ENCODE data around the gene CNN2. TPM values are rescaled to one million over a fixed set of nuclear protein-coding genes. Genes with fewer than 3 reads are reported as not detected.

Gene CNN2
- total and polyA plus RNA-seq, 2 of the 8 experiments (the other 6 are each of a cell fraction or from before 2014, with no cell fraction given): 189 to 551 TPM

DNA sequence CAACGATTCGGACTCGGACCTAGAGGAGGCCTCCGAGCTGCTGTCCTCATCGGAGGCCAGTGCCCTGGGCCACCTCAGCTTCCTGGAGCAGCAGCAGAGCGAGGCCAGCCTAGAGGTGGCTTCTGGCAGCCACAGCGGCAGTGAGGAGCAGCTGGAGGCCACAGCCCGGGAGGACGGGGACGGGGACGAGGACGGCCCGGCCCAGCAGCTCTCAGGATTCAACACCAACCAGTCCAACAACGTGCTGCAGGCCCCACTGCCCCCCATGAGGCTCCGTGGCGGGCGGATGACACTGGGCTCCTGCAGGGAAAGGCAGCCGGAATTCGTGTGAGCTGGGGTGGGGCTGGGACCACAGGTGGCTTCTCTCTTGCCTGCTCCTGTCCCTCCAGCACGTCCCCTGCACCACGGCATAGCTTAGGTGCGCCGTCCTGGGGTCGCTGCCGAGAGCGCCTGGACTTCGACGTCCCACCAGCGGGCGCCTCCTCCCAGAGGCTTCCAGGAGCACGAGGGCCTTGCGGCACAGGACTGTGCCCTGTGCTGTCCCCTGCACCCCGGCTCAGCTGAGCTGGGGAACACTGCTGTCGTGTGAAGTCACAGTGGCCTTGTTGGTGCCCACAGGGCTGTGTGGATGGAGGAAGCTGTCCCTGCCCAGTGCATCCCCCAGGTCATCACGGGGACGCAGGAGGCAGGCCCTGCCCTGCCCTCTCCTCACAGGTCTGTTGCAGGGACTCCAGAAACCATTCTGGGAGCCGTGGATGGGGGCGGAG is 59.5 kb downstream of the CNN2 start:
- Histone ChIP-seq H3K4ac (replicated peaks; ENCODE audit: insufficient read length, low read depth, low read length) (no peak overlapping the region), H3K23me2 (ENCODE audit: low read depth, low read length) (no peaks in the 10 kb centered on the region), H2BK12ac (ENCODE audit: low read depth, low read length) (no peak overlapping the region), H3K27me3 (replicated peaks in 1 of 4; ENCODE audit: control insufficient read depth in 3 of 4, extremely low read depth in 1 of 4, insufficient read depth in 3 of 4, low read length in 3 of 4) (no peaks in the 10 kb centered on the region), H2BK15ac (ENCODE audit: low read length) (no peak overlapping the region), H2AFZ (ENCODE audit: low read length) (no peak overlapping the region), H4K20me1 (replicated peaks in 1 of 2; ENCODE audit: control insufficient read depth in 1 of 2, insufficient read depth in 2 of 2, low read length in 2 of 2) (peaks cover 2 to 20% of the 10 kb centered on the region in 2 experiments), H4K91ac (replicated peaks; ENCODE audit: insufficient read length, low read length) (no peak overlapping the region), H3K18ac (ENCODE audit: extremely low read depth, low read length) (no peak overlapping the region), H4K8ac (ENCODE audit: extremely low read depth, insufficient read depth, low read length) (no peak overlapping the region; the same call in 1 of the 2 replicates), H2BK120ac (replicated peaks; ENCODE audit: low read depth, low read length) (no peak overlapping the region), H3K4me1 (replicated peaks in 1 of 4; ENCODE audit: control insufficient read depth in 3 of 4, insufficient read depth in 4 of 4, low read length in 3 of 4) (peaks cover 0 to 7% (median 0%) of the 10 kb centered on the region in 4 experiments; a peak in 4 of 7 replicates), H3K14ac (ENCODE audit: insufficient read length) (no peak overlapping the region), H3K9ac (replicated peaks in 1 of 4; ENCODE audit: extremely low read depth in 1 of 4, low read depth in 3 of 4, low read length in 3 of 4) (no peak overlapping the region), H3K56ac (replicated peaks; ENCODE audit: insufficient read length, low read depth, low read length) (no peak overlapping the region), H2BK20ac (ENCODE audit: low read length) (no peak overlapping the region), H3K36me3 (ENCODE audit: control insufficient read depth in 2 of 4, insufficient read depth in 4 of 4, low read length in 3 of 4) (peaks cover 0 to 58% (median 19%) of the 10 kb centered on the region in 4 experiments; a peak in 4 of 8 replicates), H3K9me3 (ENCODE audit: insufficient read depth in 2 of 2, low read depth in 1 of 2, low read length in 1 of 2) (no peaks in the 10 kb centered on the region), H3K79me1 (ENCODE audit: low read depth, low read length) (no peaks in the 10 kb centered on the region; the same call in none of the 2 replicates), H3K4me3 (ENCODE audit: extremely low read depth in 1 of 4, insufficient read depth in 2 of 4, low read depth in 3 of 4, low read length in 4 of 4) (no peak overlapping the region), H3K4me2 (ENCODE audit: insufficient read depth in 1 of 2, low read depth in 2 of 2, low read length in 2 of 2) (no peak overlapping the region), H2BK5ac (ENCODE audit: low read depth, low read length) (no peak overlapping the region), H3K79me2 (ENCODE audit: control insufficient read depth in 1 of 2, insufficient read depth in 2 of 2, low read length in 2 of 2) (no peaks in the 10 kb centered on the region), H3K23ac (ENCODE audit: insufficient read length) (no peak overlapping the region), H3K27ac (ENCODE audit: low read depth, low read length) (no peak overlapping the region), H2AK5ac (ENCODE audit: low read depth, low read length) (no peak overlapping the region), H4K5ac (ENCODE audit: insufficient read length, low read depth, low read length) (no peak overlapping the region)
- POLR2A ChIA-PET (ENCODE audit: partially characterized antibody): interaction anchor here (0.6 to 10.3 kb wide), 28 partner anchors 9 to 226 kb away, joined by 3 to 116 read pairs (median 4); partner anchors contain the start of genes ABCA7, ARHGAP45, GPX4 and POLR2E
- TF ChIP-seq CBX5 (IDR thresholded peaks at IDR 0.05; ENCODE audit: low read depth, low read length) (no peak), POLR2AphosphoS5 (IDR thresholded peaks at IDR 0.05; ENCODE audit: low read depth, low read length) (0 out of 2 replicates have a peak, but pooled peaks have one; percentile 43), TCF12 (IDR thresholded peaks at IDR 0.05; ENCODE audit: low read depth, low read length) (no peak), KDM4A (IDR thresholded peaks at IDR 0.05; ENCODE audit: low read depth, low read length, severe bottlenecking) (no peak), RBBP5 (IDR thresholded peaks at IDR 0.05; ENCODE audit: borderline replicate concordance, low read depth, low read length) (no peak), ATF3 (IDR thresholded peaks at IDR 0.05; ENCODE audit: insufficient read depth, low read depth, low read length) (no peak)
- TF ChIP-seq, protein P1, sequence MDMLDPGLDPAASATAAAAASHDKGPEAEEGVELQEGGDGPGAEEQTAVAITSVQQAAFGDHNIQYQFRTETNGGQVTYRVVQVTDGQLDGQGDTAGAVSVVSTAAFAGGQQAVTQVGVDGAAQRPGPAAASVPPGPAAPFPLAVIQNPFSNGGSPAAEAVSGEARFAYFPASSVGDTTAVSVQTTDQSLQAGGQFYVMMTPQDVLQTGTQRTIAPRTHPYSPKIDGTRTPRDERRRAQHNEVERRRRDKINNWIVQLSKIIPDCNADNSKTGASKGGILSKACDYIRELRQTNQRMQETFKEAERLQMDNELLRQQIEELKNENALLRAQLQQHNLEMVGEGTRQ (IDR thresholded peaks at IDR 0.05; ENCODE audit: low read length): no peak
- CTCF ChIA-PET (ENCODE audit: partially characterized antibody): interaction anchor here (0.7 to 2.8 kb wide), 11 partner anchors 8 to 140 kb away, joined by 3 to 7 read pairs (median 3); no protein-coding TSS in a partner anchor
- DNase-seq (ENCODE audit: low read depth in 1 of 2, low spot score in 2 of 2) (no peak), FAIRE-seq (no peak)
- WGBS, 2 experiments (ENCODE audit: extremely low coverage in 1 of 2, insufficient coverage in 1 of 2, insufficient read length in 1 of 2, insufficient replicate concordance in 2 of 2, low coverage in 1 of 2, low lambda C conversion rate in 2 of 2, missing lambda C conversion rate in 1 of 2): 86% methylated on average over 36 of the region's 38 CpGs; no CpG with 5 or more reads in 1 of the 2 experiments

Data from H1 (cell line).